Psoas muscle (tissue), 8 donors: Measurements from ENCODE around the gene ZNF117. TPM values are rescaled to one million over a fixed set of nuclear protein-coding genes. Genes with fewer than 3 reads are reported as not detected.
"Not testable (repeated sequence)": the region's sequence is repeated elsewhere in the genome, so short reads cannot be mapped to it uniquely, and the experiment has no call there.

Source experiments
- ATAC-seq, 4 donors: fragments of 200-7000 bp; cut with Tn5 transposase; one replicate each; pipeline ENCODE4 v1.9.1; 2020; ENCODE audit warnings: moderate library complexity in 3 of 4, mild to moderate bottlenecking in 2 of 4
- DNase-seq, 2 donors: peaks; one replicate each; pipeline ENCODE4 v3.0.0-alpha.2; 2020
- H3K27ac ChIP-seq: fragments of 200-600 bp; one replicate; pipeline ENCODE4 v1.8.0; 2022
- H3K27me3 ChIP-seq, 3 donors: fragments of 200-600 bp in 1 of 3; one replicate each; pipeline versions ENCODE4 v1.6.1 to v1.8.0; 2013 to 2022; ENCODE audit warnings: low read length in 2 of 3, mild to moderate bottlenecking in 2 of 3, moderate library complexity in 1 of 3; ENCODE audit not compliant: insufficient read depth in 3 of 3
- H3K36me3 ChIP-seq, 2 donors: fragments of 200-600 bp in 1 of 2; one replicate each; pipeline versions ENCODE4 v1.6.1 to v1.8.0; 2013 to 2022; ENCODE audit warnings: low read depth in 1 of 2, mild to moderate bottlenecking in 1 of 2, moderate library complexity in 1 of 2; ENCODE audit not compliant: insufficient read depth in 1 of 2
- H3K4me1 ChIP-seq: fragments of 200-600 bp; one replicate; pipeline ENCODE4 v1.8.0; 2022
- H3K4me3 ChIP-seq: fragments of 200-600 bp; one replicate; pipeline ENCODE4 v1.8.0; 2022; ENCODE audit warnings: mild to moderate bottlenecking
- H3K9me3 ChIP-seq: fragments of 200-600 bp; one replicate; pipeline ENCODE4 v1.8.0; 2022
- CTCF ChIP-seq: fragments of 200-600 bp; IDR thresholded peaks from one replicate; pipeline ENCODE4 v1.8.0; 2022; ENCODE audit warnings: antibody characterized with exemption
- WGBS, 3 donors: extraction: QIAGEN DNeasy Blood & Tissue Kit; methylation state at CpG; one replicate each; pipeline versions ENCODE4 v1.1.6 to v1.1.7; 2013; 5-methylcytosine and 5-hydroxymethylcytosine counted together
- intact Hi-C, 2 donors: fragments of 100-400 bp; cut with DNase I; formaldehyde crosslinking; loops; one replicate each; pipeline versions ENCODE4 v1.11.0 to v1.14.2; 2022
- long read RNA-seq, 2 donors: library from polyadenylated mRNA; unstranded; transcript quantifications; one replicate each; pipeline ENCODE4 v2.0.0, GENCODE V29; 2021
- polyA plus RNA-seq, 3 donors: library from polyadenylated mRNA; stranded (reverse); fragments of 200-250 nt; gene quantifications; one replicate each; pipeline ENCODE4 v1.2.3, GENCODE V29; 2013
- total RNA-seq, 4 donors: library from RNA; stranded (reverse); fragmentation: NEBNext Ultra II Directional in 2 of 4; extraction: Animal tissue kit (Norgen Biotek cat#: 25700) in 2 of 4; gene quantifications; one replicate each; pipeline versions ENCODE4 v1.2.1 to v1.2.4, GENCODE V29; 2021 to 2023
- donor health status: healthy with polysubstance abuse.
- donor health status: DM: no; HTN: no; CAD: no; lungs with moderate emphysema.
- donor health status: Bipolar disorder and iron deficiency.
- donor health status: healthy.
- donor health status: DM: yes; HTN: yes; CAD: no.
- donor health status: DM: no; HTN: no; CAD: no.
- donor health status: DM: no; HTN: no; CAD: no.
- donor health status: DM: yes; HTN: yes; CAD: no.

Gene ZNF117
- total RNA-seq (1 to 10 TPM; 1.1 to 2.0 (median 1.6) TPM), polyA plus RNA-seq (1 to 10 TPM in 2 of 3 donors, under 1 TPM in 1; 0.58 to 3.2 (median 1.5) TPM)
- long read RNA-seq, donor 1 = 0 reads
- long read RNA-seq, donor 2, partial matches to known transcripts = 0 of 3 reads
- long read RNA-seq, donor 2, other reads (novel, unspliced or antisense) = 2 of 3 reads

- DNase-seq = no peak
- intact Hi-C loops = no loop called here
- Histone ChIP-seq H3K4me1 (no peaks in the 10 kb centered on the region), H3K27me3 (no peaks in the 10 kb centered on the region), H3K27ac (no peak within 1 kb of the TSS), H3K4me3 (no peak within 1 kb of the TSS), H3K9me3 (peaks cover 10% of the 10 kb centered on the region), H3K36me3 (no peaks in the 10 kb centered on the region)
- no peak for ATAC-seq
- WGBS, 3 donors = 71 to 84% (median 81%) methylated on average over 4 of the region's 4 CpGs
- no peak for TF ChIP-seq CTCF
These were observed at the start of gene ZNF117 for GRCh38 chr7:64990936-64991335. TSS of gene ZNF117 (minus strand) at chr7:64991036.

- H3K9me3 ChIP-seq, intact Hi-C loops, H3K36me3 ChIP-seq, H3K27me3 ChIP-seq: not testable (repeated sequence)
- ATAC-seq (peak; percentile 11 to 42 (median 22)), DNase-seq (peak; percentile 39 to 63)
- Histone ChIP-seq H3K4me1 (peaks cover 23% of the 10 kb centered on the region), H3K4me3 (peak overlapping the region; percentile 79), H3K27ac (peak overlapping the region; percentile 91)
- WGBS, 3 donors = 0 to 2% (median 1%) methylated on average over 19 to 31 of the region's 35 CpGs
These were observed 47.9 kb upstream of the ZNF117 start for GRCh38 chr7:65038767-65039166.

GRCh38 chr7:65037740-65038688 lies 47.2 kb upstream of the ZNF117 start:
- no peaks in the 10 kb centered on the region for H3K27me3 ChIP-seq
- WGBS, 3 donors = 2 to 4% (median 2%) methylated on average over 22 to 85 of the region's 92 CpGs
- ATAC-seq = peak; percentile 93 to 96 (median 96)
- intact Hi-C loops = no loop called here
- peak overlapping the region; percentile 79 for H3K4me3 ChIP-seq
- H3K36me3 ChIP-seq = no peaks in the 10 kb centered on the region
- no peaks in the 10 kb centered on the region for H3K9me3 ChIP-seq
- H3K27ac ChIP-seq = peak overlapping the region; percentile 91
- TF ChIP-seq CTCF = no peak
- peaks cover 23% of the 10 kb centered on the region for H3K4me1 ChIP-seq
- peak; percentile 95 to 97 for DNase-seq

- H3K4me3 ChIP-seq, ATAC-seq, H3K36me3 ChIP-seq, intact Hi-C loops, DNase-seq, H3K27me3 ChIP-seq, H3K9me3 ChIP-seq: not testable (repeated sequence)
- Histone ChIP-seq H3K4me1 (peaks cover 23% of the 10 kb centered on the region), H3K27ac (peak overlapping the region; percentile 30)
- 5 to 29% (median 13%) methylated on average over 2 of the region's 2 CpGs for WGBS, 3 donors
These were observed 45.7 kb upstream of the ZNF117 start for GRCh38 chr7:65036526-65036925.

- ATAC-seq, intact Hi-C loops, H3K27me3 ChIP-seq, H3K9me3 ChIP-seq, H3K4me3 ChIP-seq, DNase-seq, H3K36me3 ChIP-seq: not testable (repeated sequence)
- H3K4me1 ChIP-seq = peaks cover 23% of the 10 kb centered on the region
- H3K27ac ChIP-seq = peak overlapping the region; percentile 30
These were observed 44.6 kb upstream of the ZNF117 start for GRCh38 chr7:65035469-65035868.

GRCh38 chr7:65034120-65034782 lies 43.4 kb upstream of the ZNF117 start:
- intact Hi-C loops, ATAC-seq: not testable (repeated sequence)

GRCh38 chr7:65033391-65033790 lies 42.6 kb upstream of the ZNF117 start:
- H3K27me3 ChIP-seq, H3K36me3 ChIP-seq, H3K9me3 ChIP-seq, H3K4me3 ChIP-seq, H3K4me1 ChIP-seq, ATAC-seq, H3K27ac ChIP-seq, DNase-seq, intact Hi-C loops: not testable (repeated sequence)
- 90 to 94% (median 91%) methylated on average over 24 to 29 of the region's 30 CpGs for WGBS, 3 donors

More at GRCh38 chr7:65034120-65034782, 43.4 kb upstream of the ZNF117 start:
- H3K27me3 ChIP-seq, H3K27ac ChIP-seq, DNase-seq, H3K9me3 ChIP-seq, H3K4me3 ChIP-seq, H3K36me3 ChIP-seq: not testable (repeated sequence)
- peaks cover 11% of the 10 kb centered on the region for H3K4me1 ChIP-seq
- WGBS, 3 donors = 78 to 87% (median 84%) methylated on average over 8 to 10 of the region's 10 CpGs

- intact Hi-C loops, H3K4me3 ChIP-seq: not testable (repeated sequence)
These were observed 34.2 kb upstream of the ZNF117 start for GRCh38 chr7:65025023-65025422.

GRCh38 chr7:65020978-65021377 lies 30.1 kb upstream of the ZNF117 start:
- H3K4me3 ChIP-seq, intact Hi-C loops, H3K9me3 ChIP-seq, ATAC-seq, DNase-seq, H3K27ac ChIP-seq, H3K4me1 ChIP-seq, H3K27me3 ChIP-seq, H3K36me3 ChIP-seq: not testable (repeated sequence)
- 79 to 80% (median 80%) methylated on average over 1 to 2 of the region's 3 CpGs for WGBS, 3 donors

More at GRCh38 chr7:65025023-65025422, 34.2 kb upstream of the ZNF117 start:
- not testable (repeated sequence) for H3K9me3 ChIP-seq, DNase-seq, H3K27me3 ChIP-seq, H3K27ac ChIP-seq, H3K36me3 ChIP-seq, ATAC-seq, H3K4me1 ChIP-seq
